WERI-Rb-1 (cell line): ENCODE data around the gene CEP89.
"Not testable (repeated sequence)": the region's sequence is repeated elsewhere in the genome, so short reads cannot be mapped to it uniquely, and the experiment has no call there.

Experiments
- DNase-seq: peaks from one replicate; pipeline ENCODE4 v3.0.0-alpha.2; 2020
- H3K27ac ChIP-seq: fragments of 250-450 bp; sonication (Bioruptor Pico); 2 replicates; pipeline ENCODE4 v1.5.1; 2020; ENCODE audit warnings: mild to moderate bottlenecking, moderate library complexity
- H3K27me3 ChIP-seq: fragments of 250-450 bp; sonication (Bioruptor Pico); 2 replicates; pipeline ENCODE4 v1.5.1; 2021; ENCODE audit warnings: mild to moderate bottlenecking, low read depth, moderate library complexity; ENCODE audit not compliant: insufficient read depth, severe bottlenecking
- H3K36me3 ChIP-seq: fragments of 250-450 bp; sonication (Bioruptor Pico); 2 replicates; pipeline ENCODE4 v1.5.1; 2020; ENCODE audit warnings: mild to moderate bottlenecking, moderate library complexity
- H3K4me3 ChIP-seq: 2 replicates; pipeline ENCODE4 v1.5.1; 2011; ENCODE audit warnings: low read depth, mild to moderate bottlenecking, control low read depth, low read length
- H3K9me3 ChIP-seq: fragments of 250-450 bp; sonication (Bioruptor Pico); 2 replicates; pipeline ENCODE4 v1.5.1; 2021; ENCODE audit warnings: mild to moderate bottlenecking, moderate library complexity; ENCODE audit not compliant: severe bottlenecking
- CTCF ChIP-seq: IDR thresholded peaks from 2 replicates; pipeline ENCODE4 v1.5.1; 2011; ENCODE audit warnings: low read depth, mild to moderate bottlenecking, control low read depth, inconsistent platforms, low read length

The CEP89 gene

GRCh38 chr19:32977280-32977679, 5.5 kb upstream of the CEP89 start:
- Histone ChIP-seq H3K9me3 (no peaks in the 10 kb centered on the region), H3K27me3 (no peaks in the 10 kb centered on the region), H3K36me3 (peaks cover 18% of the 10 kb centered on the region), H3K27ac (no peak overlapping the region), H3K4me3 (no peak overlapping the region)
- TF ChIP-seq CTCF: no peak
- DNase-seq: no peak

GRCh38 chr19:32976223-32976805, 4.6 kb upstream of the CEP89 start:
- H3K27ac ChIP-seq: no peak overlapping the region
- H3K4me3 ChIP-seq: no peak overlapping the region
- peak; percentile 67 for DNase-seq
- no peaks in the 10 kb centered on the region for H3K27me3 ChIP-seq
- peaks cover 18% of the 10 kb centered on the region for H3K36me3 ChIP-seq
- no peaks in the 10 kb centered on the region for H3K9me3 ChIP-seq
- peak; percentile 77 for TF ChIP-seq CTCF

- no peak for DNase-seq
- no peaks in the 10 kb centered on the region for H3K27me3 ChIP-seq
- H3K9me3 ChIP-seq: no peaks in the 10 kb centered on the region
- H3K27ac ChIP-seq: no peak overlapping the region
- peak overlapping the region; percentile 73 for H3K4me3 ChIP-seq
- peaks cover 12% of the 10 kb centered on the region for H3K36me3 ChIP-seq
- TF ChIP-seq CTCF: no peak
Measured at GRCh38 chr19:32971012-32971595, 654 bp downstream of the CEP89 start.

- Histone ChIP-seq H3K27ac (no peak overlapping the region), H3K36me3 (peaks cover 13% of the 10 kb centered on the region), H3K9me3 (no peaks in the 10 kb centered on the region), H3K4me3 (no peak overlapping the region), H3K27me3 (no peaks in the 10 kb centered on the region)
- DNase-seq: no peak
- TF ChIP-seq CTCF: no peak
Measured at GRCh38 chr19:32969549-32969948, 2.2 kb downstream of the CEP89 start.

GRCh38 chr19:32966750-32967149, 5.0 kb downstream of the CEP89 start:
- no peak for DNase-seq
- no peak overlapping the region for H3K27ac ChIP-seq
- H3K36me3 ChIP-seq: peaks cover 28% of the 10 kb centered on the region
- no peak for TF ChIP-seq CTCF
- no peak overlapping the region for H3K4me3 ChIP-seq
- H3K27me3 ChIP-seq: no peaks in the 10 kb centered on the region
- no peaks in the 10 kb centered on the region for H3K9me3 ChIP-seq

- no peaks in the 10 kb centered on the region for H3K27me3 ChIP-seq
- H3K27ac ChIP-seq: no peak overlapping the region
- peaks cover 15% of the 10 kb centered on the region for H3K36me3 ChIP-seq
- no peak for DNase-seq
- no peaks in the 10 kb centered on the region for H3K9me3 ChIP-seq
- no peak overlapping the region for H3K4me3 ChIP-seq
- TF ChIP-seq CTCF: no peak
Measured at GRCh38 chr19:32945260-32945659, 26.5 kb downstream of the CEP89 start.

- not testable (repeated sequence) for H3K36me3 ChIP-seq, DNase-seq, H3K27me3 ChIP-seq, H3K27ac ChIP-seq, H3K9me3 ChIP-seq, H3K4me3 ChIP-seq
Measured at GRCh38 chr19:32941273-32941672, 30.5 kb downstream of the CEP89 start.
